ENCODE data around the gene CARD19. TPM values are rescaled to one million over a fixed set of nuclear protein-coding genes. Genes with fewer than 3 reads are reported as not detected.

Gene CARD19
- total and polyA plus RNA-seq, 2 experiments from 2014 or later = 54.1 to 69.5 TPM

DNA sequence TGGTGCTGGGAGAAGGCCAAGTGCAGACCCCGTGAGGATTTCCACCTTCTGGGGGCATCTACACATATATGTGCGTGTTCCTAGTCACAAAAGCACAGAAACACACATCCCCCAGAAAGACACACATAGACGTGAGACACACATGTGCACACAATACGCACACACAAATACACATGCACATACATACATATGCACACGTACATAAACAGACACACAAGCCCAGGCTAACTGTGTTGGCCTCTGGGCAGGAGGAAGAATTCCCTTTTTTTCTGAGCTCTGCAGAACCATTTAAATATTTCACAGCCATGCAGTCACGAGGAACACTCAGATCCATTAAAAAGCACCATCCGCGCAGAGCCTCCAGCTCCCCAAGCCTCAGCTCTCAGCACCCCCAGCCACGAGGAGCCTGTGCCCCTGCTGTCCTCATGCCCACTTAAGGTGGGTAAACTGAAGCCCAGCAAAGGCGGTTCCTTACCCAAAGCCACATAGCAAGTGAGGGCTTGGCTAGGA is 32.8 kb downstream of the CARD19 start:
- Histone ChIP-seq H3K4me3 (no peak overlapping the region), H3K79me2 (ENCODE audit: insufficient read depth) (0 out of 2 replicates have a peak, but pooled peaks cover 9% of the 10 kb centered on the region), H3K9me3 (ENCODE audit: low read depth) (no peaks in the 10 kb centered on the region), H3K4me1 (ENCODE audit: insufficient read depth) (peaks cover 13% of the 10 kb centered on the region), H3F3A (ENCODE audit: insufficient read depth) (no peaks in the 10 kb centered on the region), H3K27me3 (replicated peaks; ENCODE audit: insufficient read depth) (no peaks in the 10 kb centered on the region), H4K20me1 (ENCODE audit: insufficient read depth) (no peaks in the 10 kb centered on the region), H3K27ac (no peak overlapping the region), H3K4me2 (ENCODE audit: unreplicated experiment) (no peak overlapping the region), H2AFZ (no peak overlapping the region), H3K9ac (no peak overlapping the region), H3K9me2 (ENCODE audit: insufficient read depth) (no peaks in the 10 kb centered on the region), H3K36me3 (ENCODE audit: low read depth) (no peaks in the 10 kb centered on the region)
- TF ChIP-seq EZH2 (IDR thresholded peaks at IDR 0.05; ENCODE audit: insufficient read depth, poor library complexity, severe bottlenecking) (no peak), EZH2phosphoT487 (IDR thresholded peaks at IDR 0.05; ENCODE audit: insufficient read depth, low read depth) (no peak)
- no peak for DNase-seq
- in situ Hi-C loops (cut with MboI) = no loop called here
- 88 to 93% methylated on average over 10 of the region's 10 CpGs for WGBS, 2 experiments (ENCODE audit: low coverage in 1 of 2, low lambda C conversion rate in 2 of 2, missing lambda C conversion rate in 2 of 2)

- H3K9ac ChIP-seq = no peak overlapping the region
- peaks cover 13% of the 10 kb centered on the region for H3K4me1 ChIP-seq (ENCODE audit: insufficient read depth)
- WGBS, 2 experiments (ENCODE audit: low coverage in 1 of 2, low lambda C conversion rate in 2 of 2, missing lambda C conversion rate in 2 of 2) = 64 to 78% methylated on average over 5 to 8 of the region's 8 CpGs
- no peak overlapping the region for H3K4me3 ChIP-seq
- no peaks in the 10 kb centered on the region for H3F3A ChIP-seq (ENCODE audit: insufficient read depth)
- 0 out of 2 replicates have a peak, but pooled peaks cover 9% of the 10 kb centered on the region for H3K79me2 ChIP-seq (ENCODE audit: insufficient read depth)
- in situ Hi-C loops (cut with MboI) = no loop called here
- no peaks in the 10 kb centered on the region for H3K9me2 ChIP-seq (ENCODE audit: insufficient read depth)
- no peak overlapping the region for H3K27ac ChIP-seq
- H3K9me3 ChIP-seq (ENCODE audit: low read depth) = no peaks in the 10 kb centered on the region
- no peak overlapping the region for H3K4me2 ChIP-seq (ENCODE audit: unreplicated experiment)
- no peaks in the 10 kb centered on the region for H3K36me3 ChIP-seq (ENCODE audit: low read depth)
- DNase-seq = no peak
- no peaks in the 10 kb centered on the region for H3K27me3 ChIP-seq (replicated peaks; ENCODE audit: insufficient read depth)
- TF ChIP-seq EZH2 (IDR thresholded peaks at IDR 0.05; ENCODE audit: insufficient read depth, poor library complexity, severe bottlenecking) (no peak), EZH2phosphoT487 (IDR thresholded peaks at IDR 0.05; ENCODE audit: insufficient read depth, low read depth) (no peak)
- H4K20me1 ChIP-seq (ENCODE audit: insufficient read depth) = no peaks in the 10 kb centered on the region
- H2AFZ ChIP-seq = no peak overlapping the region
These were observed 33.3 kb downstream of the CARD19 start for GRCh38 chr9:93129286-93129685.

GRCh38 chr9:93129691-93130500 is 33.9 kb downstream of the CARD19 start:
- no peak overlapping the region for H3K4me2 ChIP-seq (ENCODE audit: unreplicated experiment)
- H3K27ac ChIP-seq = no peak overlapping the region
- 63 to 74% methylated on average over 11 of the region's 11 CpGs for WGBS, 2 experiments (ENCODE audit: low coverage in 1 of 2, low lambda C conversion rate in 2 of 2, missing lambda C conversion rate in 2 of 2)

DNA sequence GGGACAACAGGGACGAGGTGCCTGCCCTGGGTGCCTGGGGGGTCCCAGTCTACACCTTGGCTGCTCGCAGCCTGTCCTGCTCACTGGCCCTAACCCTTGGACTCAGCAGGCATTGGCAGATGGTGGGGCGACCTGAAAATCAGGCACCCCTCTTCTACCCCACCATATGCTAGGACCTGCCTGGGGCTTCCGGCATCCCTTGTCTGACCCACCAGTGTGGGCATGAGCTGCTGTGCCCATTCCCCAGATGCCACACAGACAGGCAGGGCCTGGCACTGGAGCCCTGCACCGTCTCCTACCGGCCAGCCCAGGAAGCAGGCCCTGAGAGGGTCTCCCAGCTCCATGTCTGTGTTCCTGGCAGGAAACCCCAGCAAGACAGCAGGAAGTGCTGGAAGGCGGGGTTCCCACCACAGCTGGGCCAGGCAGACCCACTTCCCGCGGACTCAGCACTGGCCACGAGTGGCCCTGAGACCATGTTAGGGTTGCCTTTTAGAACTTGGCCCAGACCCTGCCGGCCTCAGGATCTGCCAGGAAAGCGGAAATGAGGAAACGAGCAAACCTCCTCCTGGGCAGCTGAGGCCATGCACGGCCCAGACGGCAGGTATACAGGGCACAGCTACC is 35.0 kb downstream of the CARD19 start:
- no peak overlapping the region for H3K27ac ChIP-seq
- H3K4me3 ChIP-seq = no peak overlapping the region
- no peak for TF ChIP-seq EZH2 (IDR thresholded peaks at IDR 0.05; ENCODE audit: insufficient read depth, poor library complexity, severe bottlenecking)
- no peak for TF ChIP-seq EZH2phosphoT487 (IDR thresholded peaks at IDR 0.05; ENCODE audit: insufficient read depth, low read depth)
- H3K79me2 ChIP-seq (ENCODE audit: insufficient read depth) = 0 out of 2 replicates have a peak, but pooled peaks cover 9% of the 10 kb centered on the region
- H2AFZ ChIP-seq = no peak overlapping the region
- 83 to 90% methylated on average over 14 to 15 of the region's 15 CpGs for WGBS, 2 experiments (ENCODE audit: low coverage in 1 of 2, low lambda C conversion rate in 2 of 2, missing lambda C conversion rate in 2 of 2)
- no peak for DNase-seq
- H3K9ac ChIP-seq = no peak overlapping the region
- peaks cover 13% of the 10 kb centered on the region for H3K4me1 ChIP-seq (ENCODE audit: insufficient read depth)
- H3K27me3 ChIP-seq (replicated peaks; ENCODE audit: insufficient read depth) = no peaks in the 10 kb centered on the region
- H3K4me2 ChIP-seq (ENCODE audit: unreplicated experiment) = no peak overlapping the region
- no peaks in the 10 kb centered on the region for H3K9me3 ChIP-seq (ENCODE audit: low read depth)
- no peaks in the 10 kb centered on the region for H3F3A ChIP-seq (ENCODE audit: insufficient read depth)
- H3K9me2 ChIP-seq (ENCODE audit: insufficient read depth) = no peaks in the 10 kb centered on the region
- in situ Hi-C loops (cut with MboI) = no loop called here
- H4K20me1 ChIP-seq (ENCODE audit: insufficient read depth) = no peaks in the 10 kb centered on the region
- no peaks in the 10 kb centered on the region for H3K36me3 ChIP-seq (ENCODE audit: low read depth)

More at GRCh38 chr9:93129691-93130500, 33.9 kb downstream of the CARD19 start:
- Histone ChIP-seq H3K27me3 (replicated peaks; ENCODE audit: insufficient read depth) (no peaks in the 10 kb centered on the region), H3K36me3 (ENCODE audit: low read depth) (no peaks in the 10 kb centered on the region), H3K4me1 (ENCODE audit: insufficient read depth) (peaks cover 13% of the 10 kb centered on the region), H2AFZ (no peak overlapping the region), H3K9me2 (ENCODE audit: insufficient read depth) (no peaks in the 10 kb centered on the region), H3F3A (ENCODE audit: insufficient read depth) (no peaks in the 10 kb centered on the region), H3K4me3 (no peak overlapping the region), H4K20me1 (ENCODE audit: insufficient read depth) (no peaks in the 10 kb centered on the region), H3K79me2 (ENCODE audit: insufficient read depth) (0 out of 2 replicates have a peak, but pooled peaks cover 9% of the 10 kb centered on the region), H3K9me3 (ENCODE audit: low read depth) (no peaks in the 10 kb centered on the region), H3K9ac (no peak overlapping the region)
- no peak for DNase-seq
- TF ChIP-seq EZH2phosphoT487 (IDR thresholded peaks at IDR 0.05; ENCODE audit: insufficient read depth, low read depth) (no peak), EZH2 (IDR thresholded peaks at IDR 0.05; ENCODE audit: insufficient read depth, poor library complexity, severe bottlenecking) (no peak)
- in situ Hi-C loops (cut with MboI) = no loop called here
